Activated naive CD4-positive, alpha-beta T cell treated with anti-CD3 and anti-CD28 coated beads, Interleukin-2, amount 10 ng/mL, durations not matched to agents 7 days and 5 days (primary cell): ENCODE data around the gene FAM221B.
A peak's percentile ranks its signal among the peaks of the same experiment; 100 is the strongest.

ENCODE experiments used
- CTCF ChIA-PET: fragments of 350-600 bp; sonication (Branson Sonifier 250); formaldehyde crosslinking; loops from one replicate; lab custom pipeline; 2021; ENCODE audit warnings: antibody characterized with exemption; lab: Charles Lee
- DNase-seq: peaks from one replicate; pipeline ENCODE4 v3.0.0-alpha.2; 2020
- H3K27ac Mint-ChIP-seq: one replicate; pipeline ENCODE4 v1.8.0; 2021; ENCODE audit warnings: mild to moderate bottlenecking, moderate library complexity, mixed read lengths
- H3K27me3 Mint-ChIP-seq: one replicate; pipeline ENCODE4 v1.8.0; 2021; ENCODE audit warnings: mild to moderate bottlenecking, mixed read lengths
- H3K36me3 Mint-ChIP-seq: one replicate; pipeline ENCODE4 v1.8.0; 2021; ENCODE audit warnings: mixed read lengths
- H3K4me1 Mint-ChIP-seq: one replicate; pipeline ENCODE4 v1.8.0; 2021; ENCODE audit warnings: mixed read lengths
- H3K4me3 Mint-ChIP-seq: one replicate; pipeline ENCODE4 v1.8.0; 2021; ENCODE audit warnings: mild to moderate bottlenecking, moderate library complexity, mixed read lengths
- H3K9me3 Mint-ChIP-seq: one replicate; pipeline ENCODE4 v1.8.0; 2021; ENCODE audit warnings: mixed read lengths

Gene FAM221B

DNA sequence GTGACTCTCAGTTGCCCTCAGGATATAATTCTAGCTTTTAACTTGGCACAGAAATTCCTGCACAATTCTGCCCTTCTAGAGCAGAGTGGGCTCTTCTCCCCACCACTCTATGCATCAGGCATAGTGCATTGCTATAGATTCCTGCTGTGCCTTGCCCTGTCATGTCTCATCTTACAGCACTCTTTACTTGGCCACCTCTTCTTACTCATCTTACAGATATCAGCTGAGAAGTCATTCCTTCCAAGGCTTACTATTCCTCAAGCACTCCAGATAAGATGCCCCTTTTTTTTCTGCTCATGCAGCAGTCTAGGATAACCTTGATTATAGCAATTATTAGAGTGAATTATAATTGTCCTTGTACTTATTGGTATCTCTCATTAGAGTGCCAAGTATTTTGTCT lies 5.6 kb downstream of the FAM221B start:
- H3K4me1 Mint-ChIP-seq = peaks cover 12% of the 10 kb centered on the region
- no peak overlapping the region for H3K27ac Mint-ChIP-seq
- H3K9me3 Mint-ChIP-seq = no peaks in the 10 kb centered on the region
- H3K36me3 Mint-ChIP-seq = no peaks in the 10 kb centered on the region
- H3K27me3 Mint-ChIP-seq = peaks cover 47% of the 10 kb centered on the region
- DNase-seq = no peak
- H3K4me3 Mint-ChIP-seq = no peak overlapping the region
- CTCF ChIA-PET = interaction anchor here (0.5 to 7.6 kb wide), 3 partner anchors 35 to 88 kb away, joined by 3 to 97 read pairs (median 3); no protein-coding TSS in a partner anchor

- no peak for DNase-seq
- peaks cover 3% of the 10 kb centered on the region for H3K36me3 Mint-ChIP-seq
- peaks cover 6% of the 10 kb centered on the region for H3K4me1 Mint-ChIP-seq
- no peak overlapping the region for H3K27ac Mint-ChIP-seq
- H3K4me3 Mint-ChIP-seq = no peak overlapping the region
- H3K27me3 Mint-ChIP-seq = peaks cover 48% of the 10 kb centered on the region
- H3K9me3 Mint-ChIP-seq = peaks cover 3% of the 10 kb centered on the region
- CTCF ChIA-PET = no interaction called here
These were observed 8.5 kb downstream of the FAM221B start for GRCh38 chr9:35820076-35820475.

GRCh38 chr9:35818341-35818740 lies 10.2 kb downstream of the FAM221B start:
- peaks cover 7% of the 10 kb centered on the region for H3K36me3 Mint-ChIP-seq
- peaks cover 48% of the 10 kb centered on the region for H3K27me3 Mint-ChIP-seq
- DNase-seq = no peak
- no peak overlapping the region for H3K4me3 Mint-ChIP-seq
- no peak overlapping the region for H3K27ac Mint-ChIP-seq
- peaks cover 17% of the 10 kb centered on the region for H3K4me1 Mint-ChIP-seq
- peaks cover 3% of the 10 kb centered on the region for H3K9me3 Mint-ChIP-seq
- CTCF ChIA-PET = no interaction called here

DNA sequence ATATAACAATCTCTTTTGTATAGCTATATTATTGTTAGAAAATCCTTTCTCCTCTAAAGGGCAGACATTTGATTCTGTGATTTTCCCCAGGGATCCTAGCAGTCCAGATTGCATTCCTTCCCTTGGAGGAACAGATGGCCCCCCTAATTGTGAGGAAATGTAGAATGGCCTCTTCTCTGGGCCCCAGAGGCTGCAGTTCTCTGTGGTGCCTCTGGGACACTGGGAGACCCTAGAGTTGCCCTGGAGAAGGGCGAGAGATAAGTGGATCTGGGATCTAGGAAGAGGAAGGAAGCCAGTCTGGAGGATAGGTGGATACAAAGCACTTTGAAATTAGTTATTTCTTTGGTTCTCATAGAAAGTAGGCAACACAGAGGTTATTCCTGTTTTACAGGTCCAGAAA lies 11.8 kb downstream of the FAM221B start:
- H3K27me3 Mint-ChIP-seq = peaks cover 44% of the 10 kb centered on the region
- peaks cover 12% of the 10 kb centered on the region for H3K36me3 Mint-ChIP-seq
- no peak overlapping the region for H3K4me3 Mint-ChIP-seq
- peaks cover 3% of the 10 kb centered on the region for H3K9me3 Mint-ChIP-seq
- DNase-seq = no peak
- no peak overlapping the region for H3K27ac Mint-ChIP-seq
- H3K4me1 Mint-ChIP-seq = peaks cover 33% of the 10 kb centered on the region
- CTCF ChIA-PET = no interaction called here

GRCh38 chr9:35814841-35815543 lies 13.5 kb downstream of the FAM221B start, which contains the start of gene HINT2:
Gene HINT2, minus strand, starts transcription at chr9:35815042. Its CDS starts 63 bp downstream, at chr9:35814979.
- Mint-ChIP-seq H3K27ac (peak within 1 kb of the TSS; percentile 97), H3K4me3 (peak within 1 kb of the TSS; percentile 83), H3K9me3 (peaks cover 3% of the 10 kb centered on the region), H3K4me1 (peaks cover 47% of the 10 kb centered on the region), H3K36me3 (peaks cover 13% of the 10 kb centered on the region), H3K27me3 (peaks cover 31% of the 10 kb centered on the region)
- CTCF ChIA-PET = interaction anchor here (0.8 to 1.9 kb wide), 5 partner anchors 12 to 204 kb away, joined by 3 to 14 read pairs (median 3); no protein-coding TSS in a partner anchor
- peak; percentile 100 for DNase-seq

- CTCF ChIA-PET = interaction anchor here (0.8 to 2.7 kb wide), 8 partner anchors 12 to 203 kb away, joined by 3 to 14 read pairs (median 3); no protein-coding TSS in a partner anchor
- peak overlapping the region; percentile 83 for H3K4me3 Mint-ChIP-seq
- peaks cover 14% of the 10 kb centered on the region for H3K36me3 Mint-ChIP-seq
- peak overlapping the region; percentile 91 for H3K27ac Mint-ChIP-seq
- H3K9me3 Mint-ChIP-seq = peaks cover 3% of the 10 kb centered on the region
- H3K27me3 Mint-ChIP-seq = peaks cover 28% of the 10 kb centered on the region
- H3K4me1 Mint-ChIP-seq = peaks cover 47% of the 10 kb centered on the region
- DNase-seq = peak; percentile 64
These were observed 14.3 kb downstream of the FAM221B start for GRCh38 chr9:35814106-35814840.

DNA sequence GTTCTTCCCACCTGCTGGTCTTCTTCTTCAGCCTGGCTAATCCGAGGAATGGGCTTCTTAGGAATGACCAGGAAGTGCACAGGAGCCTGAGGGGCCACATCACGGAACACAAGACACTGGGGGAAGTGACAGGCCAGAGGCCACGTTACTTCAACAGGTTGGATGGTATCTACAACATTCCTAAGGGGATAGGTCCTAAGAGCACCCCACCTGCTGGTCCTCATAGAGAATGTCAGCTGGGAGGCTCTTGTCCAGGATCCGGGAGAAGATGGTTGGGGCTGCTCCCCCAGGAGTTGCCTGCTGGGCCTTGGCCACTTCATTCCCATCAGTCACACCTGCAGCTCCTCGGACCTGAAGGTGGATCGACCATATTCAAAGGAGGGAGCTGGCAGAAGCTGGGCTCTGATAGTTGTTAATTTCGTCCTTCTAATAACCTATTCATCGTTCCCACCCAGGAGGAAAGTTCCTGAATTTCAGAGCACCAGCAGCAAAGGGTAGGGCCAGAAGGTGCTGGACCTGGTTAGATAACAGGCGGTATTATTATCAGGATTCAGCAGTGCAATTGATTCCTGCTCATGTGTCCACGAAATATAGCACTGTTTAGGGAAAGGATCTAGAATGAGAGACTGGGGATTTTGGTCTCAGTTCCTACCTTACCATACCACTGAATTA lies 15.0 kb downstream of the FAM221B start:
- CTCF ChIA-PET = interaction anchor here (0.9 to 2.7 kb wide), 10 partner anchors 13 to 203 kb away, joined by 3 to 14 read pairs (median 4); no protein-coding TSS in a partner anchor
- Mint-ChIP-seq H3K27ac (peak overlapping the region; percentile 91), H3K9me3 (peaks cover 3% of the 10 kb centered on the region), H3K4me3 (peak overlapping the region; percentile 83), H3K27me3 (peaks cover 25% of the 10 kb centered on the region), H3K36me3 (peaks cover 16% of the 10 kb centered on the region), H3K4me1 (peaks cover 47% of the 10 kb centered on the region)
- no peak for DNase-seq

DNA sequence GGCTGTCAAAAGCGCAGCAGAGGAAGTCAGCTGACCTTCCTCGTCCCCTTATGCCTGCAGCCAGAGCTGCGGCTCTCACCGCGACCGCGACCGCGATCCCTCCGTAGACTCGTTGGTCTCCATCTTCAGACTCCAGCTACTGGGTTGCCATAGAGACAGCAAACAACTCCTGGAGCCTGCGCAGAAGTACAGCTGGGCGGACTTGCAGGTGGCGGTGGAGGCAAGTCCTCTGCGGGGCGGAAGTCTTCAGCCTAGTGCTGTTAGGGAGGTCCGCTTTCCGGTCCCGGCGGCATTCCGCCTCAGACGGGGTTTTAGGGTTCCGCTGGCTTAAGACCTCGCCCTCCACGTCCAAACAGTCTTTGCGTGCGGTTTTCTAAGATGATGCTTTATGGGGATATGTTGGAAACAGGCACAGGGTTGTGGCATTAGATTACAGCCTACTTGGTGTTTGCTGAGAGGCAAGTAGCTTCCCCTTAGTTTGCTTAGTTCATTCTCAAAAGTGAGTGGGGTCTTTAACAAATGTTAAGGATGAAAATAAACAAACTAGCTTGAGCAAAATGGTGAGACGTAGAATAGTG lies 16.4 kb downstream of the FAM221B start, which contains the start of gene SPAG8:
TSS of gene SPAG8 (minus strand) at position 238 of the 578 bp plus-strand sequence. CDS start at position 123, 115 bp downstream.
- Mint-ChIP-seq H3K9me3 (peaks cover 3% of the 10 kb centered on the region), H3K27me3 (peaks cover 10% of the 10 kb centered on the region), H3K4me1 (peaks cover 47% of the 10 kb centered on the region), H3K36me3 (peaks cover 18% of the 10 kb centered on the region), H3K4me3 (peak within 1 kb of the TSS; percentile 74), H3K27ac (peak within 1 kb of the TSS; percentile 96)
- CTCF ChIA-PET = interaction anchor here (0.8 to 2.7 kb wide), 10 partner anchors 13 to 208 kb away, joined by 3 to 14 read pairs (median 4); partner anchors contain the start of genes CCDC107, CREB3, RMRP and TLN1
- DNase-seq = peak; percentile 98

GRCh38 chr9:35811381-35812024 lies 17.0 kb downstream of the FAM221B start:
- peak overlapping the region; percentile 74 for H3K4me3 Mint-ChIP-seq
- H3K27ac Mint-ChIP-seq = peak overlapping the region; percentile 96
- peaks cover 4% of the 10 kb centered on the region for H3K27me3 Mint-ChIP-seq
- peaks cover 22% of the 10 kb centered on the region for H3K36me3 Mint-ChIP-seq
- no peak for DNase-seq
- peaks cover 3% of the 10 kb centered on the region for H3K9me3 Mint-ChIP-seq
- peaks cover 47% of the 10 kb centered on the region for H3K4me1 Mint-ChIP-seq
- CTCF ChIA-PET = interaction anchor here (0.8 to 2.7 kb wide), 10 partner anchors 13 to 208 kb away, joined by 3 to 14 read pairs (median 4); partner anchors contain the start of genes CCDC107, CREB3, RMRP and TLN1

GRCh38 chr9:35810122-35810521 lies 18.4 kb downstream of the FAM221B start:
- Mint-ChIP-seq H3K27me3 (no peaks in the 10 kb centered on the region), H3K36me3 (peaks cover 24% of the 10 kb centered on the region), H3K4me3 (no peak overlapping the region), H3K9me3 (no peaks in the 10 kb centered on the region), H3K27ac (no peak overlapping the region), H3K4me1 (peaks cover 40% of the 10 kb centered on the region)
- CTCF ChIA-PET = interaction anchor here (2.4 kb wide), 1 partner anchor 20 kb away, joined by 7 read pairs; no protein-coding TSS in a partner anchor
- DNase-seq = no peak

- Mint-ChIP-seq H3K4me1 (peaks cover 31% of the 10 kb centered on the region), H3K9me3 (no peaks in the 10 kb centered on the region), H3K27me3 (no peaks in the 10 kb centered on the region), H3K4me3 (no peak overlapping the region), H3K36me3 (peaks cover 22% of the 10 kb centered on the region), H3K27ac (no peak overlapping the region)
- no peak for DNase-seq
- CTCF ChIA-PET = interaction anchor here (2.4 kb wide), 1 partner anchor 18 kb away, joined by 7 read pairs; no protein-coding TSS in a partner anchor
These were observed 20.1 kb downstream of the FAM221B start for GRCh38 chr9:35808433-35808832.

DNA sequence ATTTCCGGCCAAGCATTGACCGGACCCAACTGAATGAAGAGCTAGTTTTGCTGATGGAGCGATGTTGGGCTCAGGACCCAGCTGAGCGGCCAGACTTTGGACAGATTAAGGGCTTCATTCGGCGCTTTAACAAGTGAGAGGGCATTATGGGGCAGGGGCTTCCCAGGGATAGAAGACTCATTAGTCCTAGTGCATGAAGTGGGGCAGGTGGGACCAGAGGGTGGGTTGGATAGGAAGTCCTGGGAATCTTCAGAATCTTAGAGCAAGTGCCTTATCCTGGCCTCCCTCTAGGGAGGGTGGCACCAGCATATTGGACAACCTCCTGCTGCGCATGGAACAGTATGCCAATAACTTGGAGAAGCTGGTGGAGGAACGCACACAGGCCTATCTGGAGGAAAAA lies 22.4 kb downstream of the FAM221B start:
- CTCF ChIA-PET = interaction anchor here (1.3 to 2.8 kb wide), 3 partner anchors 16 to 108 kb away, joined by 3 to 10 read pairs (median 6); no protein-coding TSS in a partner anchor
- Mint-ChIP-seq H3K9me3 (no peaks in the 10 kb centered on the region), H3K36me3 (peaks cover 23% of the 10 kb centered on the region), H3K27ac (no peak overlapping the region), H3K4me3 (no peak overlapping the region), H3K27me3 (no peaks in the 10 kb centered on the region), H3K4me1 (peaks cover 7% of the 10 kb centered on the region)
- no peak for DNase-seq
